HG03469 (cell line): ENCODE results near the gene ENTPD8.

Source experiments
- ATAC-seq: cut with Tn5 transposase; IDR thresholded peaks from one replicate; pipeline ENCODE4 v1.9.1; 2021; ENCODE audit warnings: mild to moderate bottlenecking, moderate library complexity, moderate number of reproducible peaks; ENCODE audit not compliant: unreplicated experiment

ENTPD8 gene

DNA sequence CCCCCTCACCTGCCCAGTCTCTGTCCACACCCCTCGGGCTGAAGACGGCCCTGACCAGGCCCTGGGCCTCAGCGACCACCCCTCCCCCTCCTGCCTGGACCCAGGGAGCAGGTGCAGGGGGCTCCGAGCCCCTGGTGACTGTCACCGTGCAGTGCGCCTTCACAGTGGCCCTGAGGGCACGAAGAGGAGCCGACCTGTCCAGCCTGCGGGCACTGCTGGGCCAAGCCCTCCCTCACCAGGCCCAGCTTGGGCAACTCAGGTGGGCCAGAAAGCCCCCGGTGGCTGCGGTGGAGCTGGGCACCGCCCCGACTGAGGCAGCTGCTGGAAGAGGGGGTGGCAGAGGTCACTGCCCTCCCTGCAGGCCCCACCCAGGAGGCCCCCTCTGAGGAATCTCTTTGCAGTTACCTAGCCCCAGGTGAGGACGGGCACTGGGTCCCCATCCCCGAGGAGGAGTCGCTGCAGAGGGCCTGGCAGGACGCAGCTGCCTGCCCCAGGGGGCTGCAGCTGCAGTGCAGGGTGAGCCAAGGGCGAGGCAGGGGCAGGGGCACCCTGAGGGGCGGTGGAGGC is 7.7 kb downstream of the ENTPD8 start:
- no peak for ATAC-seq

DNA sequence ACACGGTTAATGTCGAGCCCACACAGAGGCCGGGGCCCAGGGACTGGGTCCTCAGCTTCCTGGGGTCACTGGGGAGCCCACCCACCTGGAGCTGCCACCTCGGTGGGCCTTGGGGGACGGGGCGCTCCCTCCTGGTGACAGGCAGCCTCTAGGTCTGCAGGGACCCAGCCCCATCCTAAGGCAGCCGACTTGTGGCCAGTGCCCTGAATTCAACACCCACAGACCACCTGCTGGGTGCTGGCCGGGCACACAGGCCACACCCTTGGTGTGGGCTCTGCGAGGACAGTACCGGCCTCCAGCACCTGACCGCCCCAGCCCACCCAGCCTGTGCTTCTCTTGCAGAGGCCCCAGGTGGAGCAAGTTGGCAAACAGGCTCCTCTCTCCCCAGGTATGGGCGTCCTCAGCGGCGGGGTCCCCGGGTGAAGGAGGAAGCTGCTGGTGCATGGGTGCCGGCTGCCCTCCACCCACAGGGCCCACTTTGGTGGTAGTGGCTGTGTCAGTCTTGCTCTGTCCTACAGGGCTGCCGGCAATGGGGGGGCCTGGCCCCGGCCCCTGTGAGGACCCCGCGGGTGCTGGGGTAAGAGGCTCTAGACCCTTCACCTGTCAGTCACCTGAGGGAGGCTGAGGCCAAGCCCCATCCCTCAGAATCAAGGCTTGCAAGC is 8.3 kb downstream of the ENTPD8 start:
- no peak for ATAC-seq

DNA sequence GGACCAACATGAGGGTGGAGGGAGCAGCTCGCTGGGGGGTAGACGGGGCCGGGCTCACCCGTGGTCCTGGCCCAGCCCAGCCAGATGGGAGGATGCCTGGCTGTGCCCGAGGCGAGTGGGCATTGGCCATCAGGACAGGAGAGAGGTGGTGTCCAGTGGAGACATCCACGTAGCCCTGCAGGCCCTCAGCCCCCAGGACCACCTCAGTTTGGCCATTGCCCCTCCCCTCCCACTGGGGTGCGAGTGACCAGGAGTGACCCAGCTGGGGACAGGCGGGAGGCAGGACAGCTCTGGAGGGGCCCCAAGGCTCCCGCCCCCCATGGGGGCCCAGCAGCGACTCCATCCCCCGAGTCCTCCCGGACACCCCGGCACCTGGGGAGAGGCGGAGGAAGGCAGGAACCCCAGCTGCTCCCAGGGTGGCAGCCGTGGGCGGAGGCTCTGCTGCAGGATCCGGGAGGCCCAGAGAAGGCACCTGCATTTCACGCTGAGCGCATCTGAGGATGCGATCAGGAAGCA is 9.7 kb downstream of the ENTPD8 start:
- no peak for ATAC-seq

DNA sequence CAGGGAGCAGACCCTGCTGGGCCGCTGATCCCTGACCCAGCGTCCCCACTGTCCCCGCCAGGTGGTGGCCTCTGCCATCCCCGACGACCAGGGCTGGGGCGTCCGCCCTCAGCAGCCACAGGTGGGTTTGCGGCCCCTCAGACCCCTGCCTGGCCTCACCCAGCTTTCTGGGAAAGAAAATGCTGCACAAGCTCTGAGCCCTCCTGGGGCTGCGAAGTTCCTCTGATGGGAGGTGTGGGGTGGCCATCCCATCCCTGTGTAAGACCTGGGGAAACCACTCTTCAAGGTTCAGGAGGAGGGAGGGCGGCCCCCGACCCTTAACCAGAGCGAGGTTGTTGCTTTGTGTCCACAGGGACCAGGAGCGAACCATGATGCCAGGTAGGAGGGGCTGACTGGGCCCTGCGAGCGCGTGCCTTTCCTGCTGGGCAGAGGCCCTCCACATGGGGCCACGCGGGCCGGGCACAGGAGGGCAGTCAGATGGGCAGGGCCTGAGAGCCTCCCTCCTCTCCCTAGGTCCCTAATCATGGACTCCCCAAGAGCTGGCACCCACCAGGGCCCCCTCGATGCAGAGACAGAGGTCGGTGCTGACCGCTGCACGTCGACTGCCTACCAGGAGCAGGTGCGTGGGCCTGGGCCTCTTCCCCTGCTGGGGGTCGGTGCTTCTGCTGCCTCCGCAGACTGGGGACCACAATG is 10.3 kb downstream of the ENTPD8 start:
- no peak for ATAC-seq

DNA sequence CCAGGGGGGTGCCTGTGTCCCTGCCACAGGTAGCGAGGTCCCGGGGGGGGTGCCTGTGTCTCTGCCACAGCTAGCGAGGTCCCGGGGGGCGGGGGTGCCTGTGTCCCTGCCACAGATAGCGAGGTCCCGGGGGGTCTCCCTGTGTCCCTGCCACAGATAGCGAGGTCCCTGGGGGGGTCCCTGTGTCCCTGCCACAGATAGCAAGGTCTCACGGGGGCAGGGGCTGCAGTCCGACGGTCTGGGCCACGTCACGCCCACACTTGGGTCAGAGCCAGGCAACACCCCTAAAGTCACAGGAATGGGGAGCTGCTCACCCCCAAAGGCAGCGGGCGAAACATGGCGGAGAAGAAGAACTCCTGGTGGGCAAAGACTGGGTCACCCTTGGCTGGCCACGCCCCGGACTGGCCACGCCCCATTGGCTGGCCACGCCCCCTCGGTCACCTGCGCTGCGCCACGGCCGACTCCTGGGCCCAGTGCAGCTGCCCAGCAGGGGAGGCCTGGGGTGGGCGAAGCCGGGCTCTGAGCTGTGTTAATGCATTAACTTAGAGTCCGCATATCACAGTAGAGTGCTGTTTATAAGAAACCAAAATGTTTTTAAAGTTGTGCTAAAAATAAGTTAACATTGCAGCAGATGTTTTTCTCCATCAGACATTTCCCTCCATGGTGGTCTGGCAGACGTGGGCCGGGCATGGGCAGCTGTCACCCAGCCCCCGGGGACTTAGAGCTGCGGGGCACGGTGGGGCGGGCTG is 11.0 kb downstream of the ENTPD8 start:
- ATAC-seq: no peak

DNA sequence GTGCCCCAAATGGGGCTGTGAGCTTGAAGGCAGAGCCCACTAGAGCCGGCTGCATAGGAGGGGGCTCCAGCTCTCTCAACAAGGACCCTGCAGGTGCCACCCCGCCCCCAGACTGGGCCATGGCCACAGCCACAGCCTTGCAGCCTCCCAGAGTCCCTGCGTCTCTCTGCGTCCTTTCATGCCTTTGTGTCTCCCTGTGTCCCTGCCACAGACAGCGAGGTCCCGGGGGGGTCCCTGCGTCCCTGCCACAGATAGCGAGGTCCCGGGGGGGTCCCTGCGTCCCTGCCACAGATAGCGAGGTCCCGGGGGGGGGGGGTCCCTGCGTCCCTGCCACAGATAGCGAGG is 11.6 kb downstream of the ENTPD8 start:
- ATAC-seq: no peak

DNA sequence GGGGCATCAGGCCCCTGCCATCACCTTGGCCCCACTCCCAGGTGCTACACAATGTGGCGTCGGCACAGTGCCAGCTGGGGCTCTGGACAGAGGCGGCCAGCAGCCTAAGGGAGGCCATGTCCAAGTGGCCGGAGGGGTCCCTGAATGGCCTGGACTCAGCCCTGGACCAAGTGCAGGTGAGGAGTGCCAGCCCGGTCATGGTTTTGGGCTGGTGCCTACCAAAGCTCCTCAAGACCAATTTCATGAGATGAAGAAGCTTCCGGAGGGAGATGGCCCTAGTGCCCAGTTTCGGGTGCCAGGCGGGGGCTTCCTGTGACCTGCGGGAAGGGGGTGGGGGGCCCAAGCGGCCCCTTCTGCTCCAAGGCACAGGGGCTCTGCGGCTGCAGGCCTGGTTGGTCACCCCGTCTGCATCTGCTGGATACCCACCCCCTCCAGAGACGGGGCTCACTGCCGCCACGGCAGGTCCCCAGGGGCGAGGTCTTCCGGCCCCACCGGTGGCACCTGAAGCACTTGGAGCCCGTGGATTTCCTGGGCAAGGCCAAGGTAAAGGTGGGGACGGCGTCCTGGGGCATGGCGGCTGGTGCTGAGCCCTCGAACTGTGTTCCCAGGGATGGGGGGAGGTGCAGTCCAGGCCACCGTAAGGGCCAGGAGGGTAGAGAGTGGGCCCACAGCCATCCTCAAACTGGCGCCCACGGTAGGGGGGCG is 12.2 kb downstream of the ENTPD8 start:
- ATAC-seq: no peak

DNA sequence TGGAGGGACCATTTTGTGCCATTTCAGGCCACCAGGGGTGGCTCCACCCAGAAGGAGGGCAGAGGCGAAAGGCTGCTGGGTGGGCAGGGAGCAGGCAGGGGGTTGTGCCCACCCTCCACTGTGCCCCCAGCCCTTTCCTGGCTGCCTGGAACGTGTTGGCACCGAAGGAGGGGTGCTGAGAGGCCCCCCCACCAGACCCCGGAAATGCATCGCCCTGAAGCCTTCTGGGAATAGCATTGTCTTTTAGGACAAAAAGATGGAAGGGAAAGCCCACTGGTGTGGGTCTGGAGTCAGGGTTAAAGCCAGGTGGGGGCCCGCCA is 12.9 kb downstream of the ENTPD8 start:
- no peak for ATAC-seq

DNA sequence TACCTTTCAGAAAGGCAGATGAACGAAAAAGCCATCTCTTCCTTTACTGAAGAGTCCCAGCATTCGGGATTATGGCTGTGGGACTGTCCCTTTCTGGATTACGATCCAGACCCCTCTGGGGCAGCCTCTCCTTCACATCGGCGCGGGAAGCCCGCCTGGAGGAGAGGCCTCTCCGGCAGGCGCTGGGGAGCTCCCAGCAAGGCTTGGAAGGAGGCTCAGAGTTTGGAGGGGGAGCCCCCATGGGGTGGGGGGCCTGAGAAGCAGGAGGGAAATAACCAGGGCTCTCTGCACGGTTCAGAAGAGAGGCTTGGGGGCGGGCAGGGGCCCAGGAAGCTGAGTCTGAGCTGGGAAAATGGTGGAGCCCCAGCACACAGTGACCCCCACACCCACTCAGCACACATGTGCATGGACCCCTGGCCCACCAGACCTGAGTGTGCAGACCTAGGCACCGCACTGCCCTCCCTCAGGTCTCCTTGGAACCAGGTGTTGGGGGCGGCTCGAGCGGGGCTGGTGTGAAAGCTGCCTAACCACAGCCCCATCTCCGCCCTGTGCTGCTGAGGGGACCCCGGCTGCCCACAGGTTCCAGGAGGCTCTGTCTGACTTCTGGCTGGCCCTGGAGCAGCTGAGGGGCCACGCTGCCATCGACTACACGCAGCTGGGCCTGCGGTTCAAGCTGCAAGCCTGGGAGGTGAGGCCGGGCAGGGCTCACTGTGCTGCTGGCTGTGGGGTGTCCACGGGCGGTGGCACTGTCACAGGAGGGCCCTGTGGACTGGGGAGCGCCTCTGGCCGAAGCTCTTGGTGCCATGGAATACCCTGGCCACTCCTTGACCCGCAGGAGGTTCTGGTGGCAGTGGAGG is 13.5 kb downstream of the ENTPD8 start:
- no peak for ATAC-seq

DNA sequence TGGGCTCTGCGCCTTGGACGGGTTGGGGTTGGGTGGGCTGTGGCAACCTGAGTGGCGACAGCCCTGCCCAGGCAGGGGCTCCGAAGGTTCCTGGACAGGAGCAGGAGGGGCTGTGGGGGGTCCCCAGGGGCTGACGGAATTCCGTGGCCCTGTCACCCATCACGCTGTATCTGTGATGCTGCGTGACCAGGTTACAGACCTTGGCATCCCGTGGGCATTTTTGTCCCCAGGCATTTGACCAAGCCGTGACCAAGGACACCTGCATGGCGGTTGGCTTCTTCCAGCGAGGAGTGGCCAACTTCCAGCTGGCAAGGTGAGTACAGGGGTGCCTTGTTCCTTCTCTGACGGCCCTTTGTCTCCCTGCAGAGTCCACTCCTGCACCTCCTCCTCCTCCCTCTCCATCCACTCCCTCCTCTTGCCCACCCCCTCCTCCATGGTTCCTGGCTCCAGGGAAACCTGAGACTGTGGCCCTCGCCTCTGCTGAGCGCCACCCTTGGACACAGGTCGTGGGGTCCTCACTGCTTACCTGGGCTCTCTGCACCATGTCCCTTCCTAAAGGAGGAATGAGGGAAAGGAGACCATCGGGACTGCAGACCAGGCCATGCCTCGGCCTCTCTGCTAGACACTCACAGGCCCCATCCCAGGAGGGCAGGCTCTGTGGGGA is 15.0 kb downstream of the ENTPD8 start:
- no peak for ATAC-seq

DNA sequence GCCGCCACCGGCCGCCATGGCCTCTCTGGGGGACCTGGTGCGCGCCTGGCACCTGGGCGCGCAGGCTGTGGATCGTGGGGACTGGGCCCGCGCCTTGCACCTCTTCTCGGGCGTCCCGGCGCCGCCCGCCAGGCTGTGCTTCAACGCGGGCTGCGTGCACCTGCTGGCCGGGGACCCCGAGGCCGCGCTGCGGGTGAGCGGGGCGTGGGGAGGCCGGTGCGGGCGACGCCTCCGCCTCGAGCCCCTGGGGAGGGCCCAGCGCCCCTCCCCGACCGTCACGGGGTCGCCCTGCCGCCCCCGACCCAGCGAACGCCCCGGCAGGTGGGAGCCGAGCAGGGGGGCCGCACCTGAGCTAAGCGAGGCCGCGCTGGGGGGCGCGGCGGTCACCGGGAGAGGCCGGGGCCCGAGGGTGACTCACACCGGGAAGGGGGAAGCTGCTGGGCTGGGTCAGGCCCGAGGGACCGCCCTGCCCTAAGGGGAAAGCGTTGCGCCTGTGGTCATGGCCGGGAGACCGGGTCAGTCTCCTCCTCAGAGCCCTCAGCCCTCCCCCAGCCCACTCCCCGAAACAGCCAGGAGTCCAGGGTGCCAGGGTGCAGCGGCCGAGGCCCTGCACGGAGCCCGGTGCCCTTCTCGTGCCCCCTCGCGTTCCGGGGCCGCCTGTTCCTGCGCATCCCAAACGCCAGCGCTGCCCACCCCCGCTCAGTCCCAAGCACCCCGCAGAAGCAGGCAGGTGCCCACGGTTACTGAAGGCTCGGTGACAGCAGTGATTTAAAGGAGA is 17.5 kb downstream of the ENTPD8 start:
- ATAC-seq: peak; percentile 14

DNA sequence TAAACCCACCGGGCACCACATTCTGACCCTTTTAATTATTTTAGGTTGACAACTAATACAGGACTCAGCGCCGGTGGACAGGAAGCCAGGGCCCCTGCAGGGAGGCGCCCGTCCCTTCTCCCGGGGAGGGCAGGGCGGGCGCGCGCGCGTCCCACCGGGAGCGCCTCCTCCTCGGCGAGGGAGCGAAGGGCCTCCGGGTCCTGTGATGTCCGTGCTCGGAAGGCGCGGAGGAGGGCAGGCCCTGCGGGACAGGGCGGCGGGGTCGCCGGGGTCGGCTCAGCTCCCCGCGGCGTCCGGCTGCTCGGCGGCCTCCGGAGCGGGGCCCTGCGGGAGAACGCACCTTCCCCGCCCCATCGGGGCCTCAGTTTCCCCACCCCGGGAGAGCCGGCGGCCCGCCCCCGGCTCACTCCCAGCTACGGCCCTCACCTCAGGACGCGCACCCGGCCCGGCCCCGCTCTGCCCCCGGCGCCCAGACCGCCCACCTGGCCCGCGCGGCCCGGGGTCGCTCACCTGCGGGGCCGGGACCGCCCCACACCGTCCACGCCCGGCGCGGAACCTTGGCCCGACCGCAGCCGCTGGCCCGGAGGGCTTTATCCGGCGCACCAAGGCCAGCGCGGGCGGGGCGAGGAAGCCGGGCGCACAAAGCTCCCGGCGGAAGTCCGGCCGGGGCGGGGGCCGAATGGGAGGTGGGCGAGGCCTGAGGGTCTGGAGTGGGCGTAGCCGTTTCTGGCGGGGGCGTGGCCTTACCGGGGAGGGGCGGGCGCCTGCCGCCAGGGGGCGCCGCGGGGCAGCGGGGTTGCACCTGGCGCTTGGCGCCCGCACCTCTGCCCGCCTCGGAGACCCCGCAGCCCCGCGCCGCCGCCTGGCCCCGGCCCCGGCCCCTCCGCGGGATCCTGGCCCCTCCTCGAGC is 18.3 kb downstream of the ENTPD8 start, which contains the start of the genes EXD3 and NOXA1:
EXD3 (minus strand) TSS at position 559 of the 910 bp plus-strand sequence. CDS start 27,805 bp downstream, outside the sequence.
NOXA1 (plus strand) TSS at position 790 of the 910 bp plus-strand sequence. CDS start 137 bp downstream, outside the sequence.
- ATAC-seq: peak; percentile 61

DNA sequence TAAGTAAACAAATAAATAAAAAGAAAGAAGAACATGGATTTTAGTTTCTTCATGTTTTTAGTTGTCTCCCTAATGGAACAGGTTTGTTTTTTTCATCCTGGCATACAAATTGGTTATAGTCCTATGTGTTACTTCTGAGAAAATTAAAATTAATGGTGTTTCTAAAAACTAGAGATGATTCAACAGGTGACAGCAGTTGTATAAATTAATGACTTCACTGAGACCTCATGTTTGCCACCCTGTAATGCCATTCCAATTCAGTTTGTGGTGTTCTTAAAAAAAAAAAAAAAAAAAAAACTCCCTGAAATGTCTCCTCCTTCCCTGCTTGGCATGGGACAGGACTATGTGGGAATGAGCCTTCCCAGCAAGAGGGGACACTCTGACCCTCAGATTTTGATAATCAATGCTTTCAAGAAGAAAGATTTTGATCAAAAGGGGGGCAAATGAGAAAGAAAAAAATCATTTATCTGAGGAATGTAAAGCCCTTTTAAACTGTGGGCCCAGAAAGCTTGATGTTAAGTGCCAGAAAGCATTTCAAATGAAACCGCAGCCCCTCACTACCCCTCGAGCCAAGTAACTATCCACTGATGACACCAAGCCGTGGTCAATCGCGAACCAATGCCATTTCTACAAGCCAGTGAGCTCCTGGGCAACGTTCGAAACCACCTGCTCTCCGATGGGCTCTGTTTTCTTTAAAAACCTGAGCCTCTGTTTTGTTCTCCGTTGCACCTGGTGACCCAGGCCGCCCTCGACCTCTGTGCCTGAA is 19.1 kb downstream of the ENTPD8 start:
- no peak for ATAC-seq

DNA sequence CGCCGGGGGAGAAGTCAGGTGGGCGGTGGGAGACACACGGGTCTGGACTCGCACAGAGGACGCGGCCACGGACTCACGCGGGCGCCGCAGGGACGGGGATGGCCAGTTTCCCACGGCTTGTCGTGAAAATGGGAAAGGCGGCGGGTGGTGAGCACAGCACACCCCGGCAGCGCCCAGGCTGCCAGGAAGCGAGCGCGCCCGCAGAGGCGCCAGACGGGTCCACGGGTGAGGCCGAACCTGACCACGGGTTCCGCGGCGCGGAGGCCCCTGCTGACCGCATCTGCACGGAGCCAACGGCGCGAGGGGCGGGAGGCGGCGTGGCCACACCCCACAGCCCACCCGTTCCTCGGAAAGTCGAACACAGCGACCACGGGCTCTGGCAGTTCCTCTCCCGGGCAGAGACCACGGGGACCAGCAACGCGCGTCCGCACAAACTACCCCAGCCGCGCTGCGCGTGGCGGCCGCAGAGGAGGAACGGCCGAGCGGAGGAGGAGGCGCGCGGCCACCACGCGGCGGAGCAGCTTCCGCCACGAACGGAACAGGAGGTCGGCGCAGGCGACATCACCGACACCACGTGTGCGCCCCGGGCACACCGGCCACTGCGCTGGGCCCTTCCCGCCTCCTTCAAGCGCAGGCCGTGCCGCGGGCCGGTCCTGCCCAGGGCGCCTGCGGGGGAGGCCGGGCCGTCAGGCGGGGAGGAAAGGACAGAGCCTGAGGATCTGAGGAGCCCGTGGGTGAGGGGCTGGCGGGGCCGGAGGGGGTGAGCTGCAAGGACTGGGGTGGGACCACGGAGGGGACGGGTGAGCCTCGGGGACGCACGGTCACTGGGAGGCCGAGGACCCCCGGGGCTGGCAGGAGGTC is 23.8 kb downstream of the ENTPD8 start:
- ATAC-seq: no peak

DNA sequence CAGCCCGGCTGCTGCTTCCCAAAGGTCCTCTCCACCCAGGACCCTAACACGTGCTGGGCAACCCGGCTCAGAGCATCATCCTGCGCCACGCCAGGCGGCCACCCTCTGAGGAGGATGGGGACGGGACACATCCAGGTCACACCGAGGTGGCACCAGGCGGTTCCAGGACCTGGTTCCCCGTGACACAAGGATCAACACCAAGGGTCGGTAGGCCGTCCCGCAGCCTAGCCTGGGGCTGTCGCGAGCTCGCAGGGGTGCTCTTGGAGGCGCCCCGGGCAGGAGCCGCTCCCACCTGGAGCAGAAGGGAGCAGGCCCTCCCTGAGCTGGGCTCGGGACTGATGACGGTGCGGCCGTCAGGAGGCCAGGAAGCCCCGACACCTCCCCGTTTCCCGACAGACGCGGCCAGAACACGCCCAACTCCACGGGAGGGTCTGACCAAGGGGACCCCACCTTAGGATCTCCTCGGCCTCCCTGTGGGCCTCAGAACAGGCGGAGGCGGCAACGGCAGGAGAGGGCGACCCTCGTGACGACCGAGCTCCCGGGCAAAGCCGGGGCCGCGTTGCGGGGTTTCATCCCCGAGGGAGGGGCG is 24.5 kb downstream of the ENTPD8 start:
- no peak for ATAC-seq
